B cell (primary cell): ENCODE data around the gene PRMT6. TPM values are rescaled to one million over a fixed set of nuclear protein-coding genes. Genes with fewer than 3 reads are reported as not detected.
"Not testable (repeated sequence)": the region's sequence is repeated elsewhere in the genome, so short reads cannot be mapped to it uniquely, and the experiment has no call there.

Experiments
- ATAC-seq: fragments of 200-7000 bp; cut with Tn5 transposase; one replicate; pipeline ENCODE4 v1.10.0; 2021; ENCODE audit warnings: low read depth, mild to moderate bottlenecking, moderate number of reproducible peaks, moderate library complexity
- CTCF ChIA-PET: fragments of 350-600 bp; sonication (Branson Sonifier 250); formaldehyde crosslinking; loops from one replicate; lab custom pipeline; 2021; ENCODE audit warnings: antibody characterized with exemption, inconsistent platforms; lab: Charles Lee
- POLR2A ChIA-PET: fragments of 350-600 bp; sonication (Branson Sonifier 250); formaldehyde crosslinking; loops from one replicate; lab custom pipeline; 2021; ENCODE audit warnings: antibody characterized with exemption; lab: Charles Lee
- DNase-seq: peaks from one replicate; pipeline ENCODE4 v3.0.0; 2013
- H2AFZ ChIP-seq: 2 replicates; pipeline ENCODE4 v1.6.1; 2012; ENCODE audit warnings: mild to moderate bottlenecking, low read depth, low read length; ENCODE audit not compliant: insufficient read depth, poor library complexity, severe bottlenecking
- H3K27ac ChIP-seq, 2 donors: 1 replicate in 1 of 2; 2 replicates in 1 of 2; pipeline ENCODE4 v1.5.1; 2012 to 2013; ENCODE audit warnings: low read length in 2 of 2, mild to moderate bottlenecking in 2 of 2, moderate library complexity in 1 of 2
- H3K27me3 ChIP-seq, 4 experiments: fragments of 200-600 bp in 1 of 4; sonication (generic) in 1 of 4; replicated peaks in 1 of 4; 1 replicate in 2 of 4; 2 replicates in 2 of 4; pipeline versions ENCODE4 v1.6.1 to v1.7.0; 2013 to 2016; ENCODE audit warnings: low read length in 3 of 4, mild to moderate bottlenecking in 2 of 4, mixed read lengths in 1 of 4, moderate library complexity in 1 of 4; ENCODE audit not compliant: insufficient read depth in 4 of 4, control insufficient read depth in 3 of 4; ENCODE audit errors: control extremely low read depth in 1 of 4
- H3K36me3 ChIP-seq, 2 experiments: replicated peaks in 1 of 2; 1 replicate in 1 of 2; 2 replicates in 1 of 2; pipeline versions ENCODE4 v1.6.1 to v1.7.1; 2013; ENCODE audit warnings: low read length in 1 of 2; ENCODE audit not compliant: insufficient read depth in 2 of 2, control insufficient read depth in 1 of 2; ENCODE audit errors: control extremely low read depth in 1 of 2, extremely low read depth in 1 of 2
- H3K4me1 ChIP-seq, 2 donors: fragments of 200-600 bp in 1 of 2; sonication (generic) in 1 of 2; 1 replicate in 1 of 2; 2 replicates in 1 of 2; pipeline versions ENCODE4 v1.5.1 to v1.6.1; 2013 to 2017; ENCODE audit warnings: low read length in 2 of 2; ENCODE audit not compliant: control insufficient read depth in 2 of 2, insufficient read depth in 2 of 2
- H3K4me2 ChIP-seq: replicated peaks from 2 replicates; pipeline ENCODE3; 2012; ENCODE audit warnings: mild to moderate bottlenecking, low read depth, low read length; ENCODE audit not compliant: poor library complexity, severe bottlenecking
- H3K4me3 ChIP-seq, 5 experiments: fragments of 200-600 bp in 1 of 5; sonication (generic) in 1 of 5; 1 replicate in 3 of 5; 2 replicates in 2 of 5; pipeline versions ENCODE4 v1.5.1 to v1.7.0; 2011 to 2016; ENCODE audit warnings: low read length in 4 of 5, mild to moderate bottlenecking in 4 of 5, low read depth in 2 of 5, control low read depth in 1 of 5, moderate library complexity in 1 of 5; ENCODE audit not compliant: insufficient read depth in 1 of 5; ENCODE audit errors: control extremely low read depth in 1 of 5, extremely low read depth in 1 of 5
- H3K79me2 ChIP-seq: fragments of 200-600 bp; sonication (generic); one replicate; pipeline ENCODE4 v1.6.0; 2016; ENCODE audit warnings: low read length; ENCODE audit not compliant: control insufficient read depth, insufficient read depth
- H3K9ac ChIP-seq: fragments of 200-600 bp; sonication (generic); 2 replicates; pipeline ENCODE4 v1.6.1; 2017; ENCODE audit warnings: mild to moderate bottlenecking, low read length, moderate library complexity
- H3K9me3 ChIP-seq, 3 donors: one replicate each; pipeline versions ENCODE4 v1.6.1 to v1.7.1; 2013; ENCODE audit warnings: low read length in 2 of 3; ENCODE audit not compliant: control insufficient read depth in 2 of 3, insufficient read depth in 1 of 3; ENCODE audit errors: control extremely low read depth in 1 of 3
- H4K20me1 ChIP-seq: 2 replicates; pipeline ENCODE4 v1.6.0; 2012; ENCODE audit warnings: mild to moderate bottlenecking, low read length; ENCODE audit not compliant: insufficient read depth, control insufficient read depth, poor library complexity, severe bottlenecking
- H3K27ac Mint-ChIP-seq: one replicate; pipeline ENCODE4 v1.8.0; 2021; ENCODE audit warnings: mixed read lengths
- H3K27me3 Mint-ChIP-seq: one replicate; pipeline ENCODE4 v1.8.0; 2021; ENCODE audit warnings: mixed read lengths
- H3K4me1 Mint-ChIP-seq: one replicate; pipeline ENCODE4 v1.8.0; 2021; ENCODE audit warnings: mixed read lengths
- H3K4me3 Mint-ChIP-seq: one replicate; pipeline ENCODE4 v1.8.0; 2021; ENCODE audit warnings: mixed read lengths
- H3K9me3 Mint-ChIP-seq: one replicate; pipeline ENCODE4 v1.8.0; 2022; ENCODE audit warnings: mixed read lengths; ENCODE audit not compliant: insufficient read depth
- EZH2 ChIP-seq: IDR thresholded peaks from 2 replicates; pipeline ENCODE4 v1.6.1; 2012; ENCODE audit warnings: borderline replicate concordance, low read depth, mild to moderate bottlenecking, moderate library complexity, low read length; ENCODE audit not compliant: insufficient read depth, poor library complexity, severe bottlenecking
- WGBS: methylation state at CpG from one replicate; pipeline ENCODE4 v1.1.5; 2013; ENCODE audit warnings: missing lambda C conversion rate; ENCODE audit not compliant: insufficient coverage; 5-methylcytosine and 5-hydroxymethylcytosine counted together
- intact Hi-C: fragments of 100-400 bp; cut with micrococcal nuclease; formaldehyde crosslinking; loops from one replicate; pipeline ENCODE4 v1.10.0; 2022
- polyA plus RNA-seq: library from polyadenylated mRNA; depleted of rRNA; stranded (reverse); fragments of >200 nt; gene quantifications from 2 replicates; pipeline ENCODE4 v1.2.3, GENCODE V29; 2012
- total RNA-seq, 2 donors: library from RNA; stranded (reverse); fragments of 120-200 nt in 1 of 2; gene quantifications; 1 replicate in 1 of 2; 2 replicates in 1 of 2; pipeline versions ENCODE4 v1.2.3 to v1.2.4, GENCODE V29; 2013 to 2022
- TF ChIP-seq, protein P1 (sequence below): fragments of 200-600 bp; IDR thresholded peaks from one replicate; pipeline ENCODE4 v1.8.0; 2022; ENCODE audit warnings: antibody characterized with exemption, mild to moderate bottlenecking

The PRMT6 gene
- total and polyA plus RNA-seq, 2 donors (not counting 1 experiment from before 2014, with no cell fraction given) = 6.3 to 21.6 TPM

DNA sequence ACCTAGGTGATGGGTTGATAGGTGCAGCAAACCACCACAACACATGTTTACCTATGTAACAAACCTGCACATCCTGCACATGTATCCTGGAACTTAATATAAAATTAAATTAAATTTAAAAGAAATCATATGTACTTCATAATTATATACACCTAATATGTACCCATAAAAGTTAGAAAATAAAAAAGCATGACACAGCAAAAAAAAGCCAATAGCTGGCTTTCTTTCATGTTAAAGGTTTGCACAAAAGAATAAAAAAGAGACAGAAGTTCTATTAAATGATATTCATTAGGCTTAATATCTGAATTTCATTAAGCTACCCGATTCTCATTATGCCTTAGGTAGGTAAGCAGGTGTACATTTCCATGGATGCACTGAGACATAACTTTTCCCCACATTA lies 5.2 kb upstream of the PRMT6 start:
- H3K27ac Mint-ChIP-seq = no peak overlapping the region
- no peak overlapping the region for H3K4me3 Mint-ChIP-seq
- peaks cover 5% of the 10 kb centered on the region for H3K4me1 Mint-ChIP-seq
- H3K36me3 ChIP-seq = no peaks in the 10 kb centered on the region
- H2AFZ ChIP-seq = no peak overlapping the region
- DNase-seq (no peak), ATAC-seq (no peak)
- CTCF ChIA-PET = interaction anchor here (1.1 kb wide), 1 partner anchor 712 kb away, joined by 4 read pairs; no protein-coding TSS in a partner anchor
- no peaks in the 10 kb centered on the region for H3K27me3 ChIP-seq
- H3K27me3 Mint-ChIP-seq = peaks cover 8% of the 10 kb centered on the region
- no peaks in the 10 kb centered on the region for H3K79me2 ChIP-seq
- peaks cover 13% of the 10 kb centered on the region for H3K9me3 Mint-ChIP-seq
- TF ChIP-seq, protein P1, sequence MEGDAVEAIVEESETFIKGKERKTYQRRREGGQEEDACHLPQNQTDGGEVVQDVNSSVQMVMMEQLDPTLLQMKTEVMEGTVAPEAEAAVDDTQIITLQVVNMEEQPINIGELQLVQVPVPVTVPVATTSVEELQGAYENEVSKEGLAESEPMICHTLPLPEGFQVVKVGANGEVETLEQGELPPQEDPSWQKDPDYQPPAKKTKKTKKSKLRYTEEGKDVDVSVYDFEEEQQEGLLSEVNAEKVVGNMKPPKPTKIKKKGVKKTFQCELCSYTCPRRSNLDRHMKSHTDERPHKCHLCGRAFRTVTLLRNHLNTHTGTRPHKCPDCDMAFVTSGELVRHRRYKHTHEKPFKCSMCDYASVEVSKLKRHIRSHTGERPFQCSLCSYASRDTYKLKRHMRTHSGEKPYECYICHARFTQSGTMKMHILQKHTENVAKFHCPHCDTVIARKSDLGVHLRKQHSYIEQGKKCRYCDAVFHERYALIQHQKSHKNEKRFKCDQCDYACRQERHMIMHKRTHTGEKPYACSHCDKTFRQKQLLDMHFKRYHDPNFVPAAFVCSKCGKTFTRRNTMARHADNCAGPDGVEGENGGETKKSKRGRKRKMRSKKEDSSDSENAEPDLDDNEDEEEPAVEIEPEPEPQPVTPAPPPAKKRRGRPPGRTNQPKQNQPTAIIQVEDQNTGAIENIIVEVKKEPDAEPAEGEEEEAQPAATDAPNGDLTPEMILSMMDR = no peak
- no peak for TF ChIP-seq EZH2
- intact Hi-C loops = loop anchor here (10.0 kb wide), 1 partner anchor 914 kb away; the partner anchor contains the start of gene VAV3
- H3K9me3 ChIP-seq = peaks cover 0 to 4% (median 4%) of the 10 kb centered on the region in 3 donors
- H3K4me3 ChIP-seq = no peak overlapping the region
- no peak overlapping the region for H3K4me2 ChIP-seq
- POLR2A ChIA-PET = no interaction called here
- no peak overlapping the region for H3K9ac ChIP-seq
- H3K4me1 ChIP-seq = peaks cover 3% of the 10 kb centered on the region in 2 donors
- WGBS = no CpG with 5 or more reads among the region's 1 CpG
- no peak overlapping the region for H3K27ac ChIP-seq
- H4K20me1 ChIP-seq = no peaks in the 10 kb centered on the region

GRCh38 chr1:107055919-107056425 lies 502 bp upstream of the PRMT6 start:
- peak; percentile 6 for DNase-seq
- peak overlapping the region; percentile 99 for H3K4me3 Mint-ChIP-seq

More at GRCh38 chr1:107055919-107056425, 502 bp upstream of the PRMT6 start:
- peak overlapping the region; percentile 84 for H3K4me2 ChIP-seq
- not testable (repeated sequence) for H3K27me3 ChIP-seq, H3K36me3 ChIP-seq, ATAC-seq, H3K27me3 Mint-ChIP-seq, H3K9me3 Mint-ChIP-seq, H4K20me1 ChIP-seq, H3K9me3 ChIP-seq
- POLR2A ChIA-PET = interaction anchor here (1.3 kb wide), 1 partner anchor 473 kb away, joined by 4 read pairs; no protein-coding TSS in a partner anchor
- H3K79me2 ChIP-seq = peaks cover 19% of the 10 kb centered on the region
- peak overlapping the region; percentile 79 to 80 for H3K27ac ChIP-seq
- peak overlapping the region; percentile 87 for H3K9ac ChIP-seq
- 93% methylated on average over 11 of the region's 24 CpGs for WGBS
- Mint-ChIP-seq H3K4me1 (peaks cover 28% of the 10 kb centered on the region), H3K27ac (peak overlapping the region; percentile 99)
- CTCF ChIA-PET = interaction anchor here (1.7 to 2.2 kb wide), 2 partner anchors 86 to 473 kb away, joined by 5 to 12 read pairs; no protein-coding TSS in a partner anchor
- intact Hi-C loops = loop anchor here (2.0 to 10.0 kb wide), 3 partner anchors 85 to 909 kb away; partner anchors contain the start of genes NTNG1 and VAV3
- H3K4me3 ChIP-seq = peak overlapping the region; percentile 48 to 100 (median 78)
- H2AFZ ChIP-seq = peak overlapping the region; percentile 98
- H3K4me1 ChIP-seq = peaks cover 18 to 21% of the 10 kb centered on the region in 2 donors
